Measurements from ENCODE around the gene RASSF8. TPM values are rescaled to one million over a fixed set of nuclear protein-coding genes. Genes with fewer than 3 reads are reported as not detected.
A peak's percentile ranks its signal among the peaks of the same experiment; 100 is the strongest.

Gene RASSF8
- total and polyA plus RNA-seq, 9 of the 15 experiments (the other 6 are each of a cell fraction or from before 2014, with no cell fraction given): 0.01 to 0.36 (median 0.12) TPM; not detected in 1

GRCh38 chr12:26125400-26126339 is 167.2 kb downstream of the RASSF8 start (continued):
- TF ChIP-seq ZNF318 (IDR thresholded peaks at IDR 0.05; ENCODE audit: borderline replicate concordance in 1 of 2, low read depth in 1 of 2) (no peak), XRCC5 (IDR thresholded peaks at IDR 0.05; ENCODE audit: low read depth, low read length) (no peak), ZNF707 (CRISPR knock-in tag; conservative IDR thresholded peaks at IDR 0.05) (no peak), CREM (IDR thresholded peaks at IDR 0.05; ENCODE audit: low read depth) (no peak), PCBP2 (IDR thresholded peaks at IDR 0.05; ENCODE audit: low read depth, low read length, poor library complexity, severe bottlenecking) (no peak), NCOA1 (IDR thresholded peaks at IDR 0.05; ENCODE audit: low read depth) (no peak), CEBPB (tag; IDR thresholded peaks at IDR 0.05) (peak; percentile 57), ZNF354B (CRISPR knock-in tag; IDR thresholded peaks at IDR 0.05) (no peak), ZNF764 (CRISPR knock-in tag; IDR thresholded peaks at IDR 0.05; ENCODE audit: low read depth) (no peak), TAF1 (IDR thresholded peaks at IDR 0.05; ENCODE audit: control insufficient read depth, extremely low read depth, insufficient read depth, low read length, severe bottlenecking) (no peak), EWSR1 (IDR thresholded peaks at IDR 0.05; ENCODE audit: borderline replicate concordance, low read depth, partially characterized antibody) (no peak)
- TF ChIP-seq, protein P1, sequence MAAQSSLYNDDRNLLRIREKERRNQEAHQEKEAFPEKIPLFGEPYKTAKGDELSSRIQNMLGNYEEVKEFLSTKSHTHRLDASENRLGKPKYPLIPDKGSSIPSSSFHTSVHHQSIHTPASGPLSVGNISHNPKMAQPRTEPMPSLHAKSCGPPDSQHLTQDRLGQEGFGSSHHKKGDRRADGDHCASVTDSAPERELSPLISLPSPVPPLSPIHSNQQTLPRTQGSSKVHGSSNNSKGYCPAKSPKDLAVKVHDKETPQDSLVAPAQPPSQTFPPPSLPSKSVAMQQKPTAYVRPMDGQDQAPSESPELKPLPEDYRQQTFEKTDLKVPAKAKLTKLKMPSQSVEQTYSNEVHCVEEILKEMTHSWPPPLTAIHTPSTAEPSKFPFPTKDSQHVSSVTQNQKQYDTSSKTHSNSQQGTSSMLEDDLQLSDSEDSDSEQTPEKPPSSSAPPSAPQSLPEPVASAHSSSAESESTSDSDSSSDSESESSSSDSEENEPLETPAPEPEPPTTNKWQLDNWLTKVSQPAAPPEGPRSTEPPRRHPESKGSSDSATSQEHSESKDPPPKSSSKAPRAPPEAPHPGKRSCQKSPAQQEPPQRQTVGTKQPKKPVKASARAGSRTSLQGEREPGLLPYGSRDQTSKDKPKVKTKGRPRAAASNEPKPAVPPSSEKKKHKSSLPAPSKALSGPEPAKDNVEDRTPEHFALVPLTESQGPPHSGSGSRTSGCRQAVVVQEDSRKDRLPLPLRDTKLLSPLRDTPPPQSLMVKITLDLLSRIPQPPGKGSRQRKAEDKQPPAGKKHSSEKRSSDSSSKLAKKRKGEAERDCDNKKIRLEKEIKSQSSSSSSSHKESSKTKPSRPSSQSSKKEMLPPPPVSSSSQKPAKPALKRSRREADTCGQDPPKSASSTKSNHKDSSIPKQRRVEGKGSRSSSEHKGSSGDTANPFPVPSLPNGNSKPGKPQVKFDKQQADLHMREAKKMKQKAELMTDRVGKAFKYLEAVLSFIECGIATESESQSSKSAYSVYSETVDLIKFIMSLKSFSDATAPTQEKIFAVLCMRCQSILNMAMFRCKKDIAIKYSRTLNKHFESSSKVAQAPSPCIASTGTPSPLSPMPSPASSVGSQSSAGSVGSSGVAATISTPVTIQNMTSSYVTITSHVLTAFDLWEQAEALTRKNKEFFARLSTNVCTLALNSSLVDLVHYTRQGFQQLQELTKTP (IDR thresholded peaks at IDR 0.05; ENCODE audit: low read depth in 1 of 2, partially characterized antibody in 2 of 2): no peak
